GM21423 (cell line): ENCODE data around the gene FLRT1.

Experiments used
- ATAC-seq: cut with Tn5 transposase; IDR thresholded peaks from one replicate; pipeline ENCODE4 v1.9.1; 2021; ENCODE audit warnings: mild to moderate bottlenecking, moderate library complexity; ENCODE audit not compliant: unreplicated experiment

The FLRT1 gene

DNA sequence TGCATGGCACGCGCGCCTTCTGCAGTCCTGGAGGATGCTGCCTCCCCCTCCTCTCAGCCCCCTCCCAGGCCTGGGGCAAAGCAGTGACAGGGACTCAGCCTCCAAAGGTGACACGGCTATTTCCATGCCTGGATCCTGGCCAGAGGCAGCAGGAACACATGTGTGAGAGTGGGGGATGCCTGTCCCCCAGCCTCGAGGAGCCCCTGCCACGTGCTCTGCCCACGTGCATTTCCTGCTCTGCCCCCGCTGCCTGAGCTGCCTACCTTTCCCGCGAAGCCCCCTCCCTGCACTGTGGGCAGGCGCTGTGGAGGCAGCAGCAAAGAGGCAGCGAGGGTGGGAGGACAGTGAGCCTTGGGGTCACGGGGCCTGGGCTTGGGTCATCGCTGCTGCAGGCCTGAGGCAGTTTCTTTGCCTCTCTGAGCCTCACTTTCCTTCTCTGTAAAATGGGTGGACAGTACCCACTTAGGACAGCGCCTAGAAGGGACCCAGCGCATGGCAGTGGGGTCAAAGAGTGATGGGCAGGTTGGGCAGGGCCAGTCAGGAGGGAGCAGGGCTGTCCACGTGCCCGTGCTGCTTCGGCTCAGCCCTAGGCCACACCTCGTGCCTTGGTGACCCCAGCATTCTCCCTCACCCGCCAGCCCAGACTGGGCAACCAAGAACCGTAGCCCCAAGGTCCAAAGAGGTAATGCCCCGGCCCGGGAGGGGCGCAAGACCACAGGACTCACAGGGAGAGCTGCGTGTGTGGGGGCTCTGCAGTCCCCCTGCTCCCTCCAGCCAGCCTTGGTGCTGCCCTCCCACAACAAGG is 48.6 kb downstream of the FLRT1 start:
- ATAC-seq = no peak

DNA sequence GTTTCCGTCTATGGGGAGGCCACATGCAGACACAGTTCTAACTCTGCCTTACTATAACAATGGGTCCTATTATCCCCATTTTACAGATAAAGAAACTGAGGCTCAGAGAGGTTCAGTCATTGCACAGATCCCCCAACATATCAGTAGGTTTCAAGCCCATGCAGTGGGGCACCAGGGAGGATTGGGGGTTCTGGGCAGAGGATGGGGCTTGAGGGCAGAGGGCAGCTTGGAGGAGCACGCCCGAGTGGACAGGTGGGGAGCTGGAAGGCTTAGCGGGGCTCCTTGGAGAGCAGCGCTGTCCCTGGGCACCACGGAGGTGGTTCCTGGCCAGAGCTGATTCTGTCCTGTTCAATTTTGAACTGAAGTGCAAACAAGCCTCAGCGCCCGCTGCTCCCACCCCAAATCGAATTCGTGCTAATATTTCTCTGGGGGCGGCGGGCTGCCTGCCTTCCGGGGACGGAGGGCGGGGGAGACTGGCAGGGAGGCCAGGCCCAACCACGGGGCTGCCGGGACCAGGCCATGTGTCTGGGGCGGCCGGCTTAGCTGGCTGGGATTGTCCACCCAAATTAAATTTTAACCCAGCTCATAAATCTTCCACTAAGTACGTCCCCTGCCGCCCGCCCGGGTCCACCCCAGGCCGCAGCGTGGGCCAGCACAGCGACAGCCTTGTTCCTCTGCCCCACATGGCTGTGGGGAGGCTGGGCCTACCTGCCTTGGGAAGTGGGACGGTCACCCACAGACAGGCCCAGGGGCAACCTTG is 49.4 kb downstream of the FLRT1 start:
- no peak for ATAC-seq
